GM21367 (cell line): ENCODE measurements around the gene CELF2.

Experiments used
- ATAC-seq: cut with Tn5 transposase; IDR thresholded peaks from one replicate; pipeline ENCODE4 v1.9.1; 2021; ENCODE audit not compliant: unreplicated experiment

The CELF2 gene

DNA sequence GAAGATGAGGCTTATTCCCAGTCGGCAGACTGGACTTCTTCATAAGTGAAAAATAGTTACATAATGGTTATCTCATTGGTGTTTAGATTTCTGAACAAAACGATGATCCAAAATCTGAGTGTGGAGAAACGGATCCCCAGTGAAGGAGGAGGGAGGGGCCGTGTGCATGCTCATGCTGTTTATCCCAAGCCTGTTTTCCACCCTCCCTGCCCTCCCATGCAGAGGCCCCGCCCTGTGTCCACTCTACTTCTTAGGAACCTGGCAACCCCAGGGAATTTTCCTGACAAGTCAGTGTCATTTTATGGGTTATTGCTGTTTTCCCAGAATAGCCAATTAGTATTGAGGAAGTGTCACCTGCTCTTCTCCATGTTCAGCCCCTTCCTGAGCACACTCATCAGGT is 174.0 kb downstream of the CELF2 start:
- ATAC-seq, result no peak

DNA sequence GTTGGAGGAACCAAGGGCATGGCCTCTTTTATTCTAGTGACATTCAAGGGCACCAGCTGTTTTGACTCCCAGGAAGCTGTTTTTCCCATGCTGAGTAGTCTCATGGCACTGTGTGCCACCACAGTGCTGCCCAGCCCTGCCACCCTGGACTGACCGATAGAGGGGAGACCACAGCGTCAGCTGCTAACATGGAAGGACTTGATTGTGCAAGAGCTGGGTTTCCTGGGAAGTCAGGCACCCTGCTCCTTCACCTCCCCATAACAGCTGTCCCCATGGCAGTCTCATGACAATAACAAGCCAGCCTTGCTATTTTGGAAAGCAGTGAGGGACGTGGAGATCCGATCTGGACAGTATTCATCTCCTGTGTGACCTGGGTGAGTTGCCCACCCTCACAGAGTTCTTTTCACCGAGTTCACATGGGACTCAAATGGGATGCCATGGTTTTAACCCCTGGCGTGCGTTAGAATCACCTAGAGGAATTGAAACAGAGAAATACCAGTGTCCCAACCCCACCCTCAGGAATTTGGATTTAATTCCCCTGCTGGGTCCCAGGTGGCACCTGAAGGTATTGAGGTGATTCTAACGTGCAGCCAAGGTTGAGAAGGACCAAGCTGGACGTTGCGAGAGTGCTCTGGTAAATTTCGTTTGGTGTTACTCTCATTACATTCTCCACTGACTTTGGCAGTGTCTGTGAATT is 174.8 kb downstream of the CELF2 start:
- no peak for ATAC-seq

DNA sequence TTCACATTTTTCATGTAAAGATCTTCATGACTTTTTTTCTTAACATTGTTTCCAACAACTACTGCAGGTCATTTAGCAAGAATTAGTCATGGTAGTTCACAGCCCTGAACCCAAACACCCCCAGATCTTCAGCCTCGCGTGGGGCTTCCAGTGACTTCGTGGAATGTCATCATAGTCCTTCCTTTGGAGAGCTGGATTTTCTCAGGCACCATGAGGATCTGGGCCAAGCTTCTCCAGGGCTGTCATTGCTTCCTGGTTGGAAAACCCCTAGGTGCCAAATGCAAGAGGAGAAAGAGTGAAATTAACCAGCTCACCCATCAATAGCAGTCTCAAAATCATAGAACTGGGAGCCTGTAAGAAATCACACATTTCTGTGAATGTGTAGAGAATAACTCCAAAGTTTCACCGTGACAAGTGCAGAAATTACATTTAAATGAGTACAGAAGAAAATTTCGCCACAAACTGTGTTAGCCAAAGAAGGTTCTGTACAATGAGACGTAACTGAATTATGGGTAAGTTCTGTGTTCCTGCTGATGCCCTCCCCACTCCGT is 175.4 kb downstream of the CELF2 start:
- no peak for ATAC-seq

DNA sequence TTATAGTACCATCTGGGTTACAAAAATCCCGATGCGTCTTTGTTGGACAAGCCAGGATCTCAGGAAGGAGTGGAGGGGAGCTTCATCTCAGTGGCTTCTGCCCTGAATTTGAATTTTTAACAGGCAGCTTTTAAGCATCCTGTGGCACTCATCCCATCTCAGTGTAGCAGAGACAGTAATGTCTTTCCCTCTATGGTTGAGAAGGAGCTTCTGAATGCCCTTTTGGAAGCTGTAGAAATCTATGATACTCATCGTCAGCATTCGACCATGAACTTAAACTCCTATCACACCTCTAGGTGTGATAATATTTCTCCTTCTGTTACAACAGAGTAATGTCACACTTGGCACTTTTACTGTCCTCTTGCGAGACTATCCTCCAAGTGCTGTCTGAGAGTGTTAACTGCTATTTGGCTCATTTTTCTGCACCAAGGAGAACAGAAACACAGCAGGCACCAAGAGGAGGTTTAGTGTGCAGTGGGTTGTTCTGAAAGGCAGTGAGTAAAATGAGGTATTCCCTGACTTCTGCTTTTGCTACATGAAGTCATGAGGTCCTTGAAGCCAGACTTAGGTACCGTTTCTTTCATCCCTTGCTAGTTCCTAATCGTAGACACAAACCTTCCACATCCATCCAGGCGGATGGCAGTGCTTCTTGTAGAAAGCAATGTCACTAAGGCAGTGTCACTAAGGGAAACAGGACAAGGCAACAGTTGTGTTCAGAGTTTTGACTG is 177.4 kb downstream of the CELF2 start:
- no peak for ATAC-seq

DNA sequence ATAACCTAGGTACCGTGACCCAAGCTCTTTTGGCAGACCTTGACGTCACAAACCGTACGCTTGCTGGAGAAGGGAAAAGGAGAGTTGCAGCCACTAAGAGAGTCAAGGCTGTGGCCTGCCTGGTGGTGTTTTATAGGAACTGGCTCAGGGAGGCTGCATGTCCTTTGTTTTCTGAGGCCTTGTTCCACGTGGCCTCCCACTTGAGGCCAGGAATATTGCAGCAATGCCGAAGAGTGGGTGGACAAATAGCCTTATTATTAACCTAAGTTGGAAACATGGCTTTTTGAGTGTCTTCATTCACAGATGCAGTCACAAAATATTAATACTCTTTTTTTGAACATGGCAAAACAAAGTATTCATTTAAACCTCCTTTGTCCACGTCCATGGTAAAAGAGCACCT is 178.0 kb downstream of the CELF2 start:
- no peak for ATAC-seq

DNA sequence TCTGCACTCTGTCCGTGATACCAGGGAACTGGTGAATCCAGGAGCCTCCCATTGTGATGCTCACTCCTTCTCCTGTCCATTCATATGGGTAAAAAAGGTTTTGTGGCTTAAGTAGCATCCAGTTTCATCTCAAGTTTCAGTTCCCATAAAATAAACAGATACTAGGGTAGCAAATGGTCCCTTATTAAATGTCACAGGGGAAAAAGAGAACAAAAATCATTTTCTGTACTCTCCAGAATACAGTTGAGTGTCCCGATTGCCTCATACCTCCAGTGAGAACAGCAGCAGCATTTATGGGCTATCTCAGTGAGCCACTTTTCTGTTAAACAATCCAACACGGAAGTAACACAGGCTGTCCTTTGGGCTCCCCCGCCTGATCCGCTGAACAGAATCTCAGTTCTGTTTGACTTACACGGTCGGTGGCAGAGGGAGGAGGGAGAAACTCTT is 179.6 kb downstream of the CELF2 start:
- peak; percentile 69 for ATAC-seq

DNA sequence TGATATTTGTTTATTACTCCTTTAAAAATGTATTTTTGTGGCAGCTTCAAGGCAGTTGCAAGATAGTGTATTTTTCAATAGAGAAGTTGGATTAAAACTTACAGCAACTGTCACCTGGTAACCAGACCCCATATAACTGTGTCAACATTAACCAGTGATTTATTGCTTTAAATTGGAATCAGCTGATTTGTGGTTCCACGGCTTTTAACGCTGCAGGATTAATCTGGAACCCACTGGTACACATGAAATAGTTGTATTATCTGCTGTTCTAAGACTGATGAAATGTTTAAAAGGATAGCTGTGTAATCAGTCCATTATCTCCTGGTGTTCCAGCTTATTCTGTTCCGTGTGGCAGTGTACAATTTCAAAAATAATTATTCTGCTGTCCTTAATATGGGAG is 180.2 kb downstream of the CELF2 start:
- no peak for ATAC-seq

DNA sequence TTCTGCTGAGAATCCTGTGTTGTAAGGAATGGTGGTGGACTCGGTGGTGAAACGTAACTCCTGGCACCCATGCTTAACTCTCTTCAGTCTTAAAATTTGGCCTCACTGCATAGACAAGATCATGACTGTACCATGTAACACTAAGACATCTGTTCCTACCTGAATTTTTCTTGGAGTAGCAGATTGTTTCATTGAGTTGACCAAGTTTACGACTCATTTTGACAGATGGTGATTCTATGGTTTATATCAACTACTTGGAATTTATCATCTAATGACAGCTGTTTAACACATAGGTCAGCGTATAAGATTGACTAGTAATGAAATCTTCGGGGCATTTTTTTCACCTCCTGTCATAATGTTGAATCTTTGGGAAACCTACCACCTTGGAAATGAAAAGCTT is 184.2 kb downstream of the CELF2 start:
- no peak for ATAC-seq

DNA sequence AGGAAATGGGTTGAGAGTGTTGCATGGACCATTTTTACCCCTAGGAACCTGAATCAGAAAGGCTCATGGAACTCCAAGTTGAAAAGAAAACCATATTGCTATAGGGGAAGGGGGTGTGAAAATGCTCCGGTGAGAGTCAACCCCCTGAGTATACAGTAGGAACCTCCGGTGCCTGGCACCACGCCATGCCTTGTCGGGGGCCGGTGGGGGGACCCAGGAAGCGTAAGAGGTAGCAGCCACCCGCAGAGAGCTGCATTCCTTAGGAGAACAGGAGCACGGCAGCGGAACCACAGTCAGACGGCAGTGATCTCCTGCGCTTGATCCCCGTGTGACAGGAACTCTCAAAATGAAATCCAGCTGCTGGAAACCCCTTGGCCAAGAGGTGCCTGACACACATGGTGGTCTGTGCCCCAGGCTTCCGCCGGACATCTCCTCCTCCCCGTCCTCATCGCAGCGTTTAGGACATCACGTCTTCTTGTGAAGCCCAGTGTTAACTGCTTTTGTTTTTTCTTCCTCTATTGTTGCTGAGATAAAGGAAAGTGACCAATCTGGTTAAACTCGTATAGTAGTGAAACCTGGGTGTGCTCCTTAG is 186.8 kb downstream of the CELF2 start:
- no peak for ATAC-seq

DNA sequence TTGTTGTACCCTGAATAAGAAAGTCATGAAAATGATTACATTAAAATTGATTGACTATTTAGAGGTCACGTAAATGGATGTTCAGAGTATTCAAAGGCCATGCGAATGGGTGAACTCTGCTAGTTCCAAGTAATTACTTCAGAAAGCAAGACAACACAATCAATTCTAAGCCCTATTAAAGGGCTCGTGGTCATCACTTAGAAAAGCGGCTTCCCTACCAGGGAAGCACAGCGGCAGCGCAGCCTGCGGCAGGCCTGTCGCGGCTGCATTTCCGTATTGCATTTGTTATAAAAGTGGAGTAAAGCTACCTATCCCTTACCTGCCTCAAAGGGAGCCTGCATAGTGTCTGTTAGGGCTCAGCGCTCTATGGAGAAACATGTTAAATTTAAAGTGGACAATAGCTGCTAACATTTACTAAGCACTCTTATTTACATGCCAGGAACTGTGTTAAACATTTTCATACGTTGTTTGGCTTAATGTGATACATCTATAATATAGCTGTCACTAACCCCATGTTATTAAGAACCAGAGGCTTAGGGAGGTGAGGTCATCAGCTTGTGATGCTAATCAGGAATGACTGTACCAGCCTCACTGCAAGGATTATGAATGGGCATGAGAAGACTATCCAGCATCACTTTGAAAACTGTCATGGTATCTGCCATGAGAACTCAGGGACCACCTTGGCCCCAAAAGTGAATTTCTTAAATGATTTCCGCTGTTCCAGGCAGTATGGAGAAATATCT is 187.5 kb downstream of the CELF2 start:
- no peak for ATAC-seq

DNA sequence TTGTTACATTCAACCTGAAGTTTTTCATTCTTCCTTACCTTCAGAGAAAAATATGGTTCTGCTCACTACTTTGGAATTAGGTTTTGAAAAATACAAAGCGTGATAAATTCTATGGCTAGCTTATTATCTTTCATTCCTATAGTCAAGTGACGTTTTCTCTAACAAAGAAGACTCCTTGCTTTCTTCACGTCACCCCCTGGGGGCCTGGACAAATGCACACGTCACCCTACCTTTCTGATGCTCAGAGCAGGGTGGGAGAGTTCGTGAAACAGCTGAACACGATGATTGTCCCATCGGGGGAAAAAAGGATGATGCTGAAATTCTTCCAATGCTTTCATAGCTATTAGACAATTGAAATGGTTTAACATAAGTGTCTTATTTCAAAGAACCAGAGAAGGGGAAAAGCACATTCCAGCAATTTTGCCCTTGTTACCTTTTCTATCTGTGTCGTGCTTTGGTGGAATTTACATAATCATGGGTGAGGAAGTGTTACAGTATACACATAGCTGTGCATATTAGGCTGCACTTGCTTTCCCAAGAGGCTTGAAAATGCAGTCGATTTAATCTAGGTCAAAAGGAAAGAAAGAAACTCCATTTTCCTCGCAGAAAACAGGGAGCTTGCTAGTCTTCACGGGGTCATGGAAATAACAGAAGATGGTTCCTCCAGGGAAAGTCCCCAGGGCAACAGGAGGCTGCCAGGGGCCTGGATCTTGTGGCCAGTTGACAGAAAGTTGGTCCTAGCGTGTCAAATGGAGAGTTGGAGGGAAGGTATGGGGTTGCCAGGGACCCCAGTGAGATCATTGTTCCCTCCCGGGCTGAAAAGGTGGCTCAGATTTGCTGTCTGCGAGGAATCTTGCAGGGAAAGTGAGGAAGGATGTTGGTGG is 189.2 kb downstream of the CELF2 start:
- ATAC-seq, result no peak

DNA sequence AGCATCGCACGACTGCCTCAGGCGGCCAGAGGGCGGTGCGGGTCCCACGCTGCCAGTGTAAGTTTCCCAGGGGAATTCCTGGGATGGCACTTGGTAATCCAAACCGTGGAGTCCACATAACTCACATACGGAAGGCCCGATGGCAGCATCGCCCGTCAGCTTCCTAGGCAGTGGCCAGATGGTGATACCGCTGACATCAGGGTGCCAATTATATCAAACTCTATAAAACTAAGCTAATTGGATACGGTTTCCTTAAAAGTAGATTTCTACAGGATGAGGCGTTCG is 189.8 kb downstream of the CELF2 start:
- ATAC-seq, result no peak

DNA sequence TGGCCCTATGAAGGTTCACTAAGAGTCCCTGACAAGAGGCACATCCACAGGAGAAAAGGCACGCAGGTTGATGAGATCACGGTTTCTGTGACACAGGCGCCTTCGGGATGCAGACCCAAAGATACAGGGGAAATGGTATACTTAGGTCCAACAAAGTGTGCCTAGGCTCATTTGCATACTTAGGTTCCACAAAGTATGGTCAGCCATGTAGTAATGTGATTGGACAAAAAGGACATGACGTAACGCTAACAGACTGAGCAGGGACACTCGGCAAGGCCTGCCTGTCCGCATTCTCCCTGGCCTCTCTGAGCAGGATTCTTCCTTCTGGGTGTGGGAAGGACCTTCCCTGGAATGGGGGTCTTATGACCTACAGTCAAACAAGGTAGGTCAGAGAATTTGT is 190.6 kb downstream of the CELF2 start:
- no peak for ATAC-seq

DNA sequence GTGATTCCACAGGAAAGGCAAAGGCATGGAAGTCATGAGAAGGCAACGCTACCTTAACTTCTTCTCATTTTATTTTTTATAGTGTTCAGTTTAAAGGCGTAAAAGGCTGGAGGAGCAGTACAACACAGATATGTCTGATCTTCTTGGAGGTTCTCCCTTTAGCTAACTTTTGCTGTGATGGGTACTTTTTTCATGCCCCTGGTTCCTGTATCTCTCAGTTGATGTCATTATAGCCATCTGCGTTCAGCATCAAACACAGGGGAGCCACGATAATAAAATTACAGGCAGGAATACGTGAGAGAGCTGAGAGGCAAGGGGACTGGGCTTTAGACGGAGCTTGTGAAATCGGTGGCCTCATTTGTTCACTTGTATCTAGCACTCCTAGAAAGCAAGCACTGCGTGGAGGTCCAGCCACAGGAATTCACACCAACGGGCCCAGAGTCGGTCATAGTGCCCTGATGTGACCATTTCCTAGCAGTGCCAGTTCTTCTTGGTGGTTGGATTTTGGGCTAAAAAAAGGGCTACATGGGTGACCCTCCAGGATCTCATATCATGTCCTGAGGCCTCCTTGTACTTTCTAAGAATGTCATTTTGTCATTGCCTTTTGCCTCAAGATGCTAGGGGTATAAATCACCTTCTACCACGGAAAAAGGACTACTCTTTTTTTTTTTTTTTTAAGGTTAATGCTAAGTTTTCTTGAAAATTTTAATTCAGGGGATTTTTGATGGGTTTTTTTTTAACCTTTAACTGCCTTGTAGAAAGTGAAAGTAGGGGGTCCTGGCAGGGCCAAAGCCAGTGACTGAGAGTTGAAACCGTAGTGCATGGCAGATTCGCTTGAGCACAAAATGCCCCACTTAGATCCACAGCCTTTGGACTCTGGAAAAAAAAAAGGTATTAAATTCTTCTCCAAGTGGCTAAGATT is 191.5 kb downstream of the CELF2 start:
- ATAC-seq, result peak; percentile 49

DNA sequence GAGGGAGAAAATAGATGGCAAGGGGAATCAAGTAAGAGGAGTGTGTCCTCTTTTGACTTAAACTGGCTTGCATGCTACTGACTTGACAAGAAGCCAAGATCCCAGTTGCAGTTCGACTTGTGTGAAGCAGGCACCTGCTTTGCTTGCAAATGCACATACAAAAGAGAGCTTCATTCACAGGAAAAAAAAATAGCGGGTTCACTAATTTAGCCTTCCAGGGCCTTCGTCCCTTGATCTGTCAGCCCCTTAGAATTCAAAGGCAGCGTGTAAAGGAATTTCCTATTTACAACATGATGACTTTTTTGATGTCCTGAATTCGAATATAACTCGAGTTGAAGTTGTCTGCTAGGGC is 192.1 kb downstream of the CELF2 start:
- ATAC-seq, result peak; percentile 16

DNA sequence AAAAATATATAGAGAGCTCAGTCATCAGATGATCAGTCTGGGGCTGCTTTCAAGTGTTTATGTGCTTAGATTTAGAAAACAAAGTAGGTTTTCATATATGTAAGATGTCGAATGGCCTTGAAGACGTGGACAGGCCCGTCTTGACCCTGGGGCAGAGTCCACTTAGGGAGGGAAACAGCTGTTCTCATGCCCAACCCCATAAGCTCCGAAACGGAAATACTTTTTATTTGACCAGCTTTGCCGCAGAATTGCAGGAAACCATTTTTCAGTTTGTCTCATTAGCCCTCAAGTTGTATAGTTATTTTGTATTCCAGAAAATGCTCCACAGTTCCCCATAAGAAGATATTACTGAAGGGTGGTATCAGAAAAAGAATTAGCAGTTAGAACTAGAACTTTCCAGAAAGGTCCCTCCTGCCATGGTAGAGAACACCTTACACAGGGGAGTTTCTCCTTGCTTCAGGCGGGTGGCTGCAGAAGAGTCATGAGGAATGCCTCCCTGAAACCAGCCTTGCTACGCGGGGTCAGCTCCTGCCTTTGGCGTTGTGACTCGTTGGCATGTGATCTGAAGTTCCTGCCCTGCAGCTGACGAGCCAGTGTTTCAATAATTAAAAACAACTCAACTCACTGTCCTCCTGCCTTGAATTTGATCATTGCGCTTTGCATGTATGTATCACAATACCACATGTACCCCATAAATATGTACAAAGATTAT is 192.7 kb downstream of the CELF2 start:
- ATAC-seq, result no peak

DNA sequence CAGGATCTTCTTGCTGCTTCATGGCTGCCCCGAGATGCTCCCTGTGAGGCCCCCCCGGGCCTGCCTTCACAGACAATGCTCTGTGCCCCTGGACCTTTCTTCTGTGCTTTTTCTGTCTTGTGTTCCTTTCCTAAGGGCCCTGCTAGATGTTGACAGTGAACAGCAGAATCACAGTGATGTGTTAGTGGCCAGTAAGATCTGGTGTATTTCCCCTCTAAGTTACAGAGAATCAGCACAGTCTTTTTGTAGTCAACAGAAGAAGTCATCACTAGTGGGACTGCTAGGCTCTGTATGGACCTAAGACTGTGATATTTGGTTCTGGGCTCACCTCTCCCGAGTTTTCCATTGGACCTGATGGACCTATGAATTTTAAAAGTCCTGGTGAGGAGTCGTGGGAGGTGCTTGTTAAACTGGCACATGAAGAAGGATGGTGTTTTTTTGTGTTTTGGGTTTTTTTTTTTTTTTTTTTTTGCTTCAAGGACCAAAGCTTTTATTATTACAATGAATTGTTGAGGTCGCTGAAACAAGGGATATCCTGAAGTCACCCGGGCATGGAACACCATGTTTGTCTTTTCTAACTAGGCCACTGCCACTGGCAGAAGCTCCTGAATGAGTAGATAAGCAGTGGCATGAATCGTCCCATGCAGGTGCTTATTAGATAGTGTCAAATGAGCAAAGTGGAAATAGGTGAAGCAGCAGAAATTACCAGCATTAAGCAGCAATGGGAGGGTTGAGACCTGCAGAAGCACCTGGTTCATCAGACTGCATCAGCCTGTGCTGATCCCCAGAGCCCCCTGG is 194.8 kb downstream of the CELF2 start:
- ATAC-seq, result no peak

DNA sequence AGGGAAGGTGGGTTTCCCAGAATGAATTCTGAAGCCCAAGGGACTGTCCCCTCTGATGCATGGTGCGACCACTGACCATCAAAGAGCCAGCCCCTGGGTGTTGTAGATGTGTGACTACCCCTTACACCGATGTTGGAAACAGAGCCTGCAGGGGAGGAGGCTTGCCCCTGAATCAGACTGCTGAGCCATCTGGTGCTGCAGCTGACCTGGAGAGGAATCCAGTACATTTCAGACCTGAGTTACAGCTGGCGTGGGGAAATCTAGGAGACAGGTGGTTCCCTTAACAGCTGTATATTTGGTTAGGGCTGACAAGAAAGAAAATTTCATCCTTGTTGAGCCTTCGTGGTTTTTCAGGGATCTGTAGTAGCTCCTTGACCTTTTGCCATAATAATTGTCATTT is 195.5 kb downstream of the CELF2 start:
- no peak for ATAC-seq
